Natural killer cell (primary cell): Measurements from ENCODE around the gene GMFB. TPM values are rescaled to one million over a fixed set of nuclear protein-coding genes. Genes with fewer than 3 reads are reported as not detected.
"Not testable (repeated sequence)": the region's sequence is repeated elsewhere in the genome, so short reads cannot be mapped to it uniquely, and the experiment has no call there.

Experiments used
- ATAC-seq, 3 donors: fragments of 150-1000 bp in 2 of 3; fragments of 200-7000 bp in 1 of 3; cut with Tn5 transposase; 1 replicate in 1 of 3; 2 replicates in 2 of 3; pipeline ENCODE4 v1.10.0; 2021; ENCODE audit warnings: mild to moderate bottlenecking in 2 of 3, moderate library complexity in 2 of 3
- DNase-seq, 2 donors: peaks; one replicate each; pipeline versions ENCODE4 v3.0.0 to v3.0.0-alpha.2; 2013 to 2021; ENCODE audit warnings: mixed read lengths in 1 of 2
- H3K27ac ChIP-seq: one replicate; pipeline ENCODE4 v1.5.1; 2013; ENCODE audit warnings: mild to moderate bottlenecking, low read length
- H3K27me3 ChIP-seq: one replicate; pipeline ENCODE4 v1.6.1; 2013; ENCODE audit warnings: low read length; ENCODE audit not compliant: control insufficient read depth, insufficient read depth
- H3K36me3 ChIP-seq: one replicate; pipeline ENCODE4 v1.6.1; 2013; ENCODE audit warnings: low read length; ENCODE audit not compliant: control insufficient read depth, insufficient read depth
- H3K4me1 ChIP-seq: one replicate; pipeline ENCODE4 v1.6.1; 2013; ENCODE audit warnings: low read length; ENCODE audit not compliant: control insufficient read depth, insufficient read depth
- H3K4me3 ChIP-seq: one replicate; pipeline ENCODE4 v1.5.1; 2013; ENCODE audit warnings: low read length
- H3K9me3 ChIP-seq: one replicate; pipeline ENCODE4 v1.6.1; 2013; ENCODE audit warnings: low read length; ENCODE audit not compliant: control insufficient read depth, insufficient read depth
- H3K27ac Mint-ChIP-seq, 2 donors: one replicate each; pipeline ENCODE4 v1.8.0; 2022; ENCODE audit warnings: mild to moderate bottlenecking in 2 of 2, mixed read lengths in 2 of 2, moderate library complexity in 1 of 2
- H3K27me3 Mint-ChIP-seq, 2 donors: one replicate each; pipeline ENCODE4 v1.8.0; 2022; ENCODE audit warnings: low read depth in 2 of 2, mixed read lengths in 2 of 2
- H3K36me3 Mint-ChIP-seq: one replicate; pipeline ENCODE4 v1.8.0; 2022; ENCODE audit warnings: mixed read lengths
- H3K4me1 Mint-ChIP-seq, 2 donors: one replicate each; pipeline ENCODE4 v1.8.0; 2022; ENCODE audit warnings: mixed read lengths in 2 of 2
- H3K4me3 Mint-ChIP-seq: one replicate; pipeline ENCODE4 v1.8.0; 2022; ENCODE audit warnings: mild to moderate bottlenecking, moderate library complexity, mixed read lengths
- H3K9me3 Mint-ChIP-seq, 2 donors: one replicate each; pipeline ENCODE4 v1.8.0; 2022; ENCODE audit warnings: mixed read lengths in 2 of 2
- WGBS: methylation state at CpG from one replicate; pipeline ENCODE4 v1.1.7; 2013; ENCODE audit warnings: missing lambda C conversion rate; ENCODE audit not compliant: insufficient coverage; 5-methylcytosine and 5-hydroxymethylcytosine counted together
- intact Hi-C: fragments of 100-400 bp; cut with micrococcal nuclease; formaldehyde crosslinking; loops from one replicate; pipeline ENCODE4 v1.14.2; 2022
- total RNA-seq, 4 donors: library from RNA; stranded (reverse); fragments of 120-200 nt in 1 of 4; gene quantifications; one replicate each; pipeline versions ENCODE4 v1.2.3 to v1.2.4, GENCODE V29; 2013 to 2022
- TF ChIP-seq, protein P1 (sequence below): fragments of 200-600 bp; IDR thresholded peaks from one replicate; pipeline ENCODE4 v1.8.0; 2022; ENCODE audit warnings: antibody characterized with exemption

The GMFB gene
- total RNA-seq, 3 donors from 2014 or later (not counting 1 experiment from before 2014, with no cell fraction given): 46.4 to 55.1 (median 52.8) TPM

DNA sequence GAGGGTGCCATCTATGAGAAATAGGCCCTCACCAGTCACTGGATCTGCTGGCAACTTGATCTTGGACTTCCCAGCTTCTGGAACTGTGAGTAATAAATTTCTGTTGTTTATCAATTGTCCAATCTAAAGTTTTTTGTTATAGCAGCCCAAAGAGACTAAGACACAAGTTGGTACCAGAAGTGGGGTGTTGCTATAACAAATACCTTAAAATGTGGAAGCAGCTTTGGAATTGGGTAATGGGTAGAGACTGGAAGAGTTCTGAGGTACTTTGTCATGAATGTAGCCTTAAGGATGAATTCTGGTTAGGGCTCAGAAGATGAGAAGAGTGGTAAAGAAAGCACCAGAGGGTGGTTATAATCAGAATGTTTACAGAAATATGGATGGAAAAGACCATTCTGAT lies 21.5 kb downstream of the GMFB start:
- Mint-ChIP-seq H3K9me3 (peaks cover 5 to 6% of the 10 kb centered on the region in 2 donors), H3K4me3 (no peak overlapping the region), H3K36me3 (peaks cover 16% of the 10 kb centered on the region), H3K4me1 (peaks cover 0 to 4% of the 10 kb centered on the region in 2 donors), H3K27ac (no peak overlapping the region), H3K27me3 (peaks cover 0 to 3% of the 10 kb centered on the region in 2 donors)
- Histone ChIP-seq H3K4me3 (no peak overlapping the region), H3K27ac (no peak overlapping the region), H3K36me3 (no peaks in the 10 kb centered on the region), H3K9me3 (peaks cover 4% of the 10 kb centered on the region), H3K4me1 (no peaks in the 10 kb centered on the region), H3K27me3 (no peaks in the 10 kb centered on the region)
- TF ChIP-seq, protein P1, sequence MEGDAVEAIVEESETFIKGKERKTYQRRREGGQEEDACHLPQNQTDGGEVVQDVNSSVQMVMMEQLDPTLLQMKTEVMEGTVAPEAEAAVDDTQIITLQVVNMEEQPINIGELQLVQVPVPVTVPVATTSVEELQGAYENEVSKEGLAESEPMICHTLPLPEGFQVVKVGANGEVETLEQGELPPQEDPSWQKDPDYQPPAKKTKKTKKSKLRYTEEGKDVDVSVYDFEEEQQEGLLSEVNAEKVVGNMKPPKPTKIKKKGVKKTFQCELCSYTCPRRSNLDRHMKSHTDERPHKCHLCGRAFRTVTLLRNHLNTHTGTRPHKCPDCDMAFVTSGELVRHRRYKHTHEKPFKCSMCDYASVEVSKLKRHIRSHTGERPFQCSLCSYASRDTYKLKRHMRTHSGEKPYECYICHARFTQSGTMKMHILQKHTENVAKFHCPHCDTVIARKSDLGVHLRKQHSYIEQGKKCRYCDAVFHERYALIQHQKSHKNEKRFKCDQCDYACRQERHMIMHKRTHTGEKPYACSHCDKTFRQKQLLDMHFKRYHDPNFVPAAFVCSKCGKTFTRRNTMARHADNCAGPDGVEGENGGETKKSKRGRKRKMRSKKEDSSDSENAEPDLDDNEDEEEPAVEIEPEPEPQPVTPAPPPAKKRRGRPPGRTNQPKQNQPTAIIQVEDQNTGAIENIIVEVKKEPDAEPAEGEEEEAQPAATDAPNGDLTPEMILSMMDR: no peak
- DNase-seq (no peak), ATAC-seq (no peak)
- intact Hi-C loops: no loop called here

DNA sequence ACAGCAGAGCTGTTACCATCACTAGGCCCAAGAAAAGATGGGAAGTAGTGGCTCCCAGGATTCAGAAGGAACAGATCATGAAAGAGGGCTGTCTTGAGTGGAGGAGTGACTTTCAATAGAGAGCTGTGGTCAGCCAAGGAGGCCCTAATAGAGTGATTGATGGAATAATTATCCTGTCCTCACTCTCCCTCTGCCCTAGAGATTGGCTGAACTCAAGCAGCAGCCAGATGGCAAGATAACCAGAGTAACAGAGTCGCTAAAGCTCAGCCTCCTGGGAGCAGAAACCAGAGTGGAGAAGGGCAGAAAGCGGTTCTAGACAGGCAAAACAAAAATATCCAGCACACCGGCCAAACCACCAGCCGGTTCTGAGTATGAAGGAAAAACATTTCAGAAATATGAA lies 23.1 kb downstream of the GMFB start:
- ATAC-seq (no peak), DNase-seq (no peak)
- Mint-ChIP-seq H3K27me3 (peaks cover 0 to 3% of the 10 kb centered on the region in 2 donors), H3K4me1 (no peaks in the 10 kb centered on the region), H3K4me3 (no peak overlapping the region), H3K9me3 (peaks cover 5 to 6% of the 10 kb centered on the region in 2 donors), H3K36me3 (peaks cover 16% of the 10 kb centered on the region), H3K27ac (no peak overlapping the region)
- H3K9me3 ChIP-seq: peaks cover 4% of the 10 kb centered on the region
- H3K4me1 ChIP-seq: no peaks in the 10 kb centered on the region
- intact Hi-C loops: no loop called here
- H3K36me3 ChIP-seq: no peaks in the 10 kb centered on the region
- no peaks in the 10 kb centered on the region for H3K27me3 ChIP-seq
- H3K27ac ChIP-seq: no peak overlapping the region
- no peak overlapping the region for H3K4me3 ChIP-seq
- TF ChIP-seq, protein P1: no peak
- WGBS: 89% methylated on average over 2 of the region's 4 CpGs

DNA sequence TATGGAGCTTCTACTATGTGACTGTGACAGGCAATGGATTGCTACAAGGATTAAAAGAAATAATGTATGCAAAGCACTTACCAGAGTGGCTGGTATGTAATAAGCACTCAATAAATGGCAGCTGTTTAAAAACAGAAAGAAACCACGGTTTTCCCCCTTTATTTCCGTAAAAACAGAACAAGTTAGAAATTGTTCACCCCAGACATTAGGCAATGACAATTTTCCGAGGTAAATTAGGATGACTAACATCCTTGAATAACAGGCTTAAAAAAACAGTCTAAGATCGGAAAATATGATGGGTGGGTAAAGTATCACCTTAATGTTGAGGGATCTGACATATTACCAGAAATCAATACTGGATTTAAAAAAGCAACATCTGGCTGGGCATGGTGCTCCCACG lies 26.7 kb downstream of the GMFB start:
- intact Hi-C loops: no loop called here
- Mint-ChIP-seq H3K27ac (no peak overlapping the region), H3K36me3 (peaks cover 6% of the 10 kb centered on the region)

DNA sequence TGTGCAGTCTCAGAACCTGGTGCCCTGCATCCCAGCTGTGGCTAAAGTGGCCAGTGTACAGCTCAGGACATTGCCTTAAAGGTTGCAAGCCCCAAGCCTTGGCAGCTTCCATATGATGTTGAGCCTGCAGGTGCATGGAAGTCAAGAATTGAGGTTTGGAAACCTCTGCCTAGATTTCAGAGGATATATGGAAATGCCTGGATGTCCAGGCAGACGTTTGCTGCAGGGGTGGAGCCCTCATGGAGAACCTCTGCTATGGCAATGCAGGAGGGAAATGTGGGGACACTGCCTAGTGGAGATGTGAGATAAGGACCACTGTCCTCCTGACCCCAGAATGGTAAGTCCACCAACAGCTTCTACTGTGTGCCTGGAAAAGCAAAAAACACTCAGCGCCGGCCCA lies 29.7 kb downstream of the GMFB start:
- Mint-ChIP-seq H3K27me3 (peaks cover 0 to 7% of the 10 kb centered on the region in 2 donors), H3K36me3 (no peaks in the 10 kb centered on the region), H3K9me3 (no peaks in the 10 kb centered on the region), H3K4me3 (no peak overlapping the region), H3K4me1 (no peaks in the 10 kb centered on the region), H3K27ac (no peak overlapping the region)
- no peaks in the 10 kb centered on the region for H3K4me1 ChIP-seq
- WGBS: 88% methylated on average over 3 of the region's 3 CpGs
- H3K27ac ChIP-seq: no peak overlapping the region
- no peak for DNase-seq
- no peaks in the 10 kb centered on the region for H3K27me3 ChIP-seq
- H3K9me3 ChIP-seq: peaks cover 6% of the 10 kb centered on the region
- intact Hi-C loops: no loop called here
- no peak overlapping the region for H3K4me3 ChIP-seq
- ATAC-seq: no peak
- TF ChIP-seq, protein P1: no peak
- H3K36me3 ChIP-seq: no peaks in the 10 kb centered on the region

More for the DNA sequence above, 26.7 kb downstream of the GMFB start:
- DNase-seq (no peak), ATAC-seq (no peak)
- H3K4me1 ChIP-seq: no peaks in the 10 kb centered on the region
- TF ChIP-seq, protein P1: no peak
- Mint-ChIP-seq H3K27me3 (peaks cover 0 to 7% of the 10 kb centered on the region in 2 donors), H3K4me3 (no peak overlapping the region), H3K4me1 (no peaks in the 10 kb centered on the region), H3K9me3 (no peaks in the 10 kb centered on the region)
- no peaks in the 10 kb centered on the region for H3K27me3 ChIP-seq
- WGBS: 84% methylated on average over 5 of the region's 5 CpGs
- no peak overlapping the region for H3K4me3 ChIP-seq
- H3K27ac ChIP-seq: no peak overlapping the region
- no peaks in the 10 kb centered on the region for H3K36me3 ChIP-seq
- H3K9me3 ChIP-seq: peaks cover 8% of the 10 kb centered on the region

DNA sequence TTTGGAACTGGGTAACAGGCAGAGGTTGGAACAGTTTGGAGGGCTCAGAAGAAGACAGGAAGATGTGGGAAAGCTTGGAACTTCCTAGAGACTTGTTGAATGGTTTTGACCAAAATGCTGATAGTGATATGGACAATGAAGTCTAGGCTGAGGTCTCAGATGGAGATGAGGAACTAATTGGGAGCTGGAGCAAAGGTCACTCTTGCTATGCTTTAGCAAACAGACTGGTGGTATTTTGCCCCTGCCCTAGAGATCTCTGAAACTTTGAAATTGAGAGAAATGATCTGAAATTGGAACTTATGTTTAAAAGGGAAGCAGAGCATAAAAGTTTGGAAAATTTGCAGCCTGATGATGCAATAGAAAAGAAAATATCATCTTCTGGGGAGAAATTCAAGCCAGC lies 30.2 kb downstream of the GMFB start:
- H3K27me3 ChIP-seq, H3K36me3 ChIP-seq, H3K9me3 ChIP-seq, H3K4me3 Mint-ChIP-seq, H3K9me3 Mint-ChIP-seq, ATAC-seq, H3K27me3 Mint-ChIP-seq, DNase-seq, H3K4me1 Mint-ChIP-seq, H3K4me3 ChIP-seq, H3K27ac ChIP-seq, H3K4me1 ChIP-seq, H3K27ac Mint-ChIP-seq, H3K36me3 Mint-ChIP-seq, intact Hi-C loops: not testable (repeated sequence)
